GF-D8 (cell line): ENCODE data around the gene UPK1A.
"Not testable (repeated sequence)": the region's sequence is repeated elsewhere in the genome, so short reads cannot be mapped to it uniquely, and the experiment has no call there.

ENCODE experiments used
- DNase-seq: peaks from one replicate; lab custom pipeline; 2025; lab: John Stamatoyannopoulos, UW

The UPK1A gene

GRCh38 chr19:35644987-35645679, 21.2 kb upstream of the UPK1A start:
- no peak for DNase-seq

GRCh38 chr19:35645680-35646511, 20.4 kb upstream of the UPK1A start:
- DNase-seq, result no peak

- peak; percentile 96 for DNase-seq
Observed at GRCh38 chr19:35648017-35648961, 18.0 kb upstream of the UPK1A start, which contains the start of gene COX6B1. Gene COX6B1 (plus strand): TSS chr19:35648323. CDS start chr19:35651244, 2,921 bp downstream.

GRCh38 chr19:35650581-35650980, 15.7 kb upstream of the UPK1A start:
- DNase-seq, result no peak

- DNase-seq, result not testable (repeated sequence)
Observed at GRCh38 chr19:35654828-35655227, 11.5 kb upstream of the UPK1A start.

GRCh38 chr19:35655600-35655999, 10.7 kb upstream of the UPK1A start:
- no peak for DNase-seq

GRCh38 chr19:35656700-35657099, 9.6 kb upstream of the UPK1A start:
- no peak for DNase-seq

GRCh38 chr19:35657904-35658700, 8.2 kb upstream of the UPK1A start:
- no peak for DNase-seq

GRCh38 chr19:35661995-35662340, 4.3 kb upstream of the UPK1A start:
- DNase-seq, result no peak

GRCh38 chr19:35663981-35664380, 2.3 kb upstream of the UPK1A start:
- DNase-seq, result no peak

GRCh38 chr19:35665157-35665556, 1.2 kb upstream of the UPK1A start:
- no peak for DNase-seq

- no peak for DNase-seq
Observed at GRCh38 chr19:35665604-35666003, 713 bp upstream of the UPK1A start.

GRCh38 chr19:35669566-35669965, 3.2 kb downstream of the UPK1A start:
- DNase-seq, result no peak

- no peak for DNase-seq
Observed at GRCh38 chr19:35669974-35670373, 3.7 kb downstream of the UPK1A start.

GRCh38 chr19:35670686-35671085, 4.4 kb downstream of the UPK1A start:
- no peak for DNase-seq

- no peak for DNase-seq
Observed at GRCh38 chr19:35671818-35672217, 5.5 kb downstream of the UPK1A start.

GRCh38 chr19:35673121-35673804, 6.9 kb downstream of the UPK1A start:
- DNase-seq, result no peak

GRCh38 chr19:35675589-35676140, 9.3 kb downstream of the UPK1A start:
- DNase-seq, result no peak

- no peak for DNase-seq
Observed at GRCh38 chr19:35689836-35690235, 23.5 kb downstream of the UPK1A start.

GRCh38 chr19:35691106-35691505, 24.8 kb downstream of the UPK1A start:
- not testable (repeated sequence) for DNase-seq

GRCh38 chr19:35692010-35692409, 25.7 kb downstream of the UPK1A start:
- no peak for DNase-seq
